ENCODE results near the gene SELENOK. TPM values are rescaled to one million over a fixed set of nuclear protein-coding genes. Genes with fewer than 3 reads are reported as not detected.
"Not testable (repeated sequence)": the region's sequence is repeated elsewhere in the genome, so short reads cannot be mapped to it uniquely, and the experiment has no call there.

Gene SELENOK
- total and polyA plus RNA-seq, 2 donors, result 31.1 to 86.7 TPM

DNA sequence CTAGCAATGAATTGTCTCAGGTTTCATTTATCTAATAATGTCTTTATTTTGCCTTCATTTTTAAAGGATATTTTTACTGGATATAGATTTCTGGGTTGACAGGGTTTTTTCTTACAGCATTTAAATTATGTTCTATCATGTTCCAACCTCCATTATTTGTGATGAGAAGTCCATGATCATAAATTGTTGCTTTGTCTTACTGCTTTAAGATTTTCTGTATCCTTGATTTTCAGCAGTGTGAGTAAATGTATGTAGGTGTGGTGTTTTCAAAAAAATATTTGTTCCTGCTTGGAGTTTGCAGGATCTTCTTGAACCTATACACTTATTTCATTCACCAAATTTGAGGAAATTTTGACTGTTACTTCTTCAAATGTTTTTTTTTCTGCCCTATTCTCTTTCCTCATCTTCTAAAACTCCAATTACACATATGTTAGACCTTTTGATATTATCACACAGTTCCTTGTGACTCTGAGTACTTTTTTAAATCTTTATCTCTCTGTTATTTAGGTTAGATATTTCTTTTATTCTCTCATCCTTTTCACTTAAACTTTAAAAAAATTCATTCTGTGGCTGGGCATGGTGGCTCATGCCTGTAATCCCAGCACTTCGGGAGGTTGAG, 43.7 kb upstream of the SELENOK start:
- Histone ChIP-seq H3K36me3 (ENCODE audit: control insufficient read depth in 2 of 2, insufficient read depth in 2 of 2, low read length in 1 of 2) (no peaks in the 10 kb centered on the region), H3K4me3 (ENCODE audit: low read length in 2 of 2) (no peak overlapping the region), H3K9me3 (ENCODE audit: control insufficient read depth in 2 of 2, insufficient read depth in 1 of 2, low read length in 1 of 2) (no peaks in the 10 kb centered on the region), H3K4me1 (ENCODE audit: control insufficient read depth in 2 of 2, insufficient read depth in 2 of 2, low read length in 2 of 2) (no peaks in the 10 kb centered on the region), H3K27me3 (ENCODE audit: control insufficient read depth in 2 of 2, insufficient read depth in 1 of 2, low read length in 1 of 2) (peaks cover 0 to 6% of the 10 kb centered on the region in 2 donors), H3K27ac (ENCODE audit: low read depth in 1 of 2, low read length in 1 of 2) (no peak overlapping the region)
- 0% methylated on average over 1 of the region's 1 CpG for WGBS
- no peak for DNase-seq (ENCODE audit: low read depth in 6 of 9, low spot score in 9 of 9)

GRCh38 chr3:53927208-53927872, 35.7 kb upstream of the SELENOK start:
- H3K4me3 ChIP-seq (ENCODE audit: low read length in 2 of 2); DNase-seq (ENCODE audit: low read depth in 6 of 9, low spot score in 9 of 9); H3K9me3 ChIP-seq (ENCODE audit: control insufficient read depth in 2 of 2, insufficient read depth in 1 of 2, low read length in 1 of 2); H3K36me3 ChIP-seq (ENCODE audit: control insufficient read depth in 2 of 2, insufficient read depth in 2 of 2, low read length in 1 of 2); H3K4me1 ChIP-seq (ENCODE audit: control insufficient read depth in 2 of 2, insufficient read depth in 2 of 2, low read length in 2 of 2); H3K27me3 ChIP-seq (ENCODE audit: control insufficient read depth in 2 of 2, insufficient read depth in 1 of 2, low read length in 1 of 2); H3K27ac ChIP-seq (ENCODE audit: low read depth in 1 of 2, low read length in 1 of 2): not testable (repeated sequence)
- WGBS, result 85% methylated on average over 30 of the region's 30 CpGs

GRCh38 chr3:53921296-53921695, 29.6 kb upstream of the SELENOK start:
- H3K4me3 ChIP-seq (ENCODE audit: low read length in 2 of 2), result no peak overlapping the region
- DNase-seq (ENCODE audit: low read depth in 6 of 9, low spot score in 9 of 9), result peak in 1 of 9 donors; percentile 32
- no peaks in the 10 kb centered on the region for H3K36me3 ChIP-seq (ENCODE audit: control insufficient read depth in 2 of 2, insufficient read depth in 2 of 2, low read length in 1 of 2)
- no peaks in the 10 kb centered on the region for H3K4me1 ChIP-seq (ENCODE audit: control insufficient read depth in 2 of 2, insufficient read depth in 2 of 2, low read length in 2 of 2)
- no peaks in the 10 kb centered on the region for H3K27me3 ChIP-seq (ENCODE audit: control insufficient read depth in 2 of 2, insufficient read depth in 1 of 2, low read length in 1 of 2)
- no peaks in the 10 kb centered on the region for H3K9me3 ChIP-seq (ENCODE audit: control insufficient read depth in 2 of 2, insufficient read depth in 1 of 2, low read length in 1 of 2)
- H3K27ac ChIP-seq (ENCODE audit: low read depth in 1 of 2, low read length in 1 of 2), result no peak overlapping the region
- 47% methylated on average over 1 of the region's 1 CpG for WGBS

GRCh38 chr3:53919741-53920140, 28.1 kb upstream of the SELENOK start:
- DNase-seq (ENCODE audit: low read depth in 6 of 9, low spot score in 9 of 9), result no peak
- no peak overlapping the region for H3K4me3 ChIP-seq (ENCODE audit: low read length in 2 of 2)
- no peak overlapping the region for H3K27ac ChIP-seq (ENCODE audit: low read depth in 1 of 2, low read length in 1 of 2)
- no peaks in the 10 kb centered on the region for H3K4me1 ChIP-seq (ENCODE audit: control insufficient read depth in 2 of 2, insufficient read depth in 2 of 2, low read length in 2 of 2)
- H3K27me3 ChIP-seq (ENCODE audit: control insufficient read depth in 2 of 2, insufficient read depth in 1 of 2, low read length in 1 of 2), result no peaks in the 10 kb centered on the region
- 98% methylated on average over 2 of the region's 2 CpGs for WGBS
- no peaks in the 10 kb centered on the region for H3K9me3 ChIP-seq (ENCODE audit: control insufficient read depth in 2 of 2, insufficient read depth in 1 of 2, low read length in 1 of 2)
- no peaks in the 10 kb centered on the region for H3K36me3 ChIP-seq (ENCODE audit: control insufficient read depth in 2 of 2, insufficient read depth in 2 of 2, low read length in 1 of 2)

DNA sequence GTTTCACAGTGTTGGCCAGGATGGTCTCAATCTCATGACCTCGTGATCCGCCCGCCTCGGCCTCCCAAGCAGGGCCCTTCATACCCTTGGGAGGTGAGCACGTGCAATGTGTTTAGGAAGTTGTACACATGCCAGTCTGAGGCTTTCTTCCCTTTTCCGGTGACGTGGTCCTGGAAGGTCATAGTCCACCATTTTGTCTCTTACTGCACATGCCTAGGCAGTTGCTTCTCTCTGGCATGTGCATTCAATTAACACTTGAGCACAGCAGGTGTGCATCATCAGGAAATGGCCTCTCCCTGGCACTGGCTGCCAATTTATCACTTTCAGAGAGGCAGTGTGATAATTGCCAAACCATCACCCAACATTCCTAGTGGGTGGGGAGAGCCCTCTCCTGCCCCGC, 21.7 kb upstream of the SELENOK start:
- Histone ChIP-seq H3K9me3 (ENCODE audit: control insufficient read depth in 2 of 2, insufficient read depth in 1 of 2, low read length in 1 of 2) (no peaks in the 10 kb centered on the region), H3K4me1 (ENCODE audit: control insufficient read depth in 2 of 2, insufficient read depth in 2 of 2, low read length in 2 of 2) (no peaks in the 10 kb centered on the region), H3K36me3 (ENCODE audit: control insufficient read depth in 2 of 2, insufficient read depth in 2 of 2, low read length in 1 of 2) (no peaks in the 10 kb centered on the region), H3K4me3 (ENCODE audit: low read length in 2 of 2) (no peak overlapping the region), H3K27me3 (ENCODE audit: control insufficient read depth in 2 of 2, insufficient read depth in 1 of 2, low read length in 1 of 2) (no peaks in the 10 kb centered on the region), H3K27ac (ENCODE audit: low read depth in 1 of 2, low read length in 1 of 2) (no peak overlapping the region)
- 96% methylated on average over 8 of the region's 8 CpGs for WGBS
- no peak for DNase-seq (ENCODE audit: low read depth in 6 of 9, low spot score in 9 of 9)

DNA sequence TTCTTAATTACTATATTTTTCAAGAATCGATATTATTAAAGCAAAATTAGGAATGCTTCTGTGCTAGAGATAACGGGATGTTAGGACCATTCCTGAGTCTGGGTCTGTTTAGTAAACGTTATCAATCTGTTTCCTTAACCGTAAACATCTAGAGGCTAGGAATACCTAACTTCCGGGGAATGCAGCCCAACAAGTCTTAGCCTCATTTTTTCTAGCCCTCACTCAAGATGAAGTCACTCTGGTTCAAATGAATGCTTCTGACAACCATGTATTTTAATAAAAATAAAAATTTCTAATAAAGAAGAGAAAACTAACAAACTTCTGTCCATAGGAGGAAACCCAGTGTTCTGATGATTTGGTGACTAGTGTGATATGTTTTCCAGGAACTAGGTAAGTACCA, 11.1 kb upstream of the SELENOK start:
- Histone ChIP-seq H3K36me3 (ENCODE audit: control insufficient read depth in 2 of 2, insufficient read depth in 2 of 2, low read length in 1 of 2) (no peaks in the 10 kb centered on the region), H3K4me3 (ENCODE audit: low read length in 2 of 2) (no peak overlapping the region), H3K27me3 (ENCODE audit: control insufficient read depth in 2 of 2, insufficient read depth in 1 of 2, low read length in 1 of 2) (peaks cover under 1 to 8% of the 10 kb centered on the region in 2 donors), H3K27ac (ENCODE audit: low read depth in 1 of 2, low read length in 1 of 2) (no peak overlapping the region), H3K9me3 (ENCODE audit: control insufficient read depth in 2 of 2, insufficient read depth in 1 of 2, low read length in 1 of 2) (no peaks in the 10 kb centered on the region), H3K4me1 (ENCODE audit: control insufficient read depth in 2 of 2, insufficient read depth in 2 of 2, low read length in 2 of 2) (no peaks in the 10 kb centered on the region)
- no peak for DNase-seq (ENCODE audit: low read depth in 6 of 9, low spot score in 9 of 9)
- WGBS, result 88% methylated on average over 5 of the region's 5 CpGs

DNA sequence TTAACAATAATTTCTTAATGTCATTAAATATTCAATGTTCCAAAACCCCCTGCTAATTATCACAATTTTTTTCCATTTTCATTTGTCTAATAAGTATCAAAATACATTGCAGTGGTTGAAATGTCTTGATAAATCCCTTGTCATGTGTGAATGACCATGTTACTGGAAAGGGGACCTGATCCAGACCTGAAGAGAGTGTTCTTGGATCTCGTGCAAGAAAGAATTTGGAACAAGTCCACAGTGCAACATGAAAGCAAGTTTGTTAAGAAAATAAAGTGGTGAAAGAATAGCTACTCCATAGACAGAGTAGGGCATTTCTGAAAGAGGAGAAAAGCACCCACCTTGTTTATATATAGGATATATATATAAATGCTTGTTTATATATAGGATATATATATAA, 10.4 kb upstream of the SELENOK start:
- Histone ChIP-seq H3K27me3 (ENCODE audit: control insufficient read depth in 2 of 2, insufficient read depth in 1 of 2, low read length in 1 of 2) (peaks cover 2 to 14% of the 10 kb centered on the region in 2 donors), H3K4me3 (ENCODE audit: low read length in 2 of 2) (no peak overlapping the region), H3K4me1 (ENCODE audit: control insufficient read depth in 2 of 2, insufficient read depth in 2 of 2, low read length in 2 of 2) (no peaks in the 10 kb centered on the region), H3K9me3 (ENCODE audit: control insufficient read depth in 2 of 2, insufficient read depth in 1 of 2, low read length in 1 of 2) (no peaks in the 10 kb centered on the region), H3K27ac (ENCODE audit: low read depth in 1 of 2, low read length in 1 of 2) (no peak overlapping the region), H3K36me3 (ENCODE audit: control insufficient read depth in 2 of 2, insufficient read depth in 2 of 2, low read length in 1 of 2) (no peaks in the 10 kb centered on the region)
- WGBS, result 85% methylated on average over 1 of the region's 1 CpG
- DNase-seq (ENCODE audit: low read depth in 6 of 9, low spot score in 9 of 9), result no peak

DNA sequence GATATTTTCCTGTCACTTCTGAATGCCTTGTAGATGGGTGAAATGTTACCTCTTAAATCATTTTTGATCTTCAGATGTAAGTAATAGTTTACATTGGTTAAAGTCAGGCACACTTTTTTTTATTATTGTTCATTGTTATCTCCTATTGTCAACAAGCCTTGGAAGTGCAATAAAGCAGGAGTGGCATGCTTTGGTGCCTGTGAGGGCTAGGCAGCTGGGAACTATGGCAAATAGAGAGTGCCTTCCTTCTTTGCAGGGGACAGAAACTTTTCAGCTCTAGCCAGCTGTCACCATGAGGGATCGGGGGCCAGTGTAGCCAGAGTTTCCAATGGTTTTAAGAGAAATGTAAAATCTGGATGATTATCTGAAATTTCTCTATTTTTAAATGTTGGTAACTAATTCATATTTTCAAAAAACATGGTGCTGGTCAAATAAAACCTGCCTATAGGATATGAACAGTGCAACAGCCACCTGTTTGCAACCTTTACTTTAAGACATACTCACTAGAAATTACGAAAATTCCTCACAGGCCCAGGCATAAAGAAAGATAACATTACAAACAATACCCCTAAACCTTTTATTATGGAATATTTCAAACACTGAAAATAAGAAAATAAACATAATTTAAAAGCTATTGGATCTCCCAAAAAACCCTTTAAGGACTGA, 9.1 kb upstream of the SELENOK start:
- Histone ChIP-seq H3K27ac (ENCODE audit: low read depth in 1 of 2, low read length in 1 of 2) (no peak overlapping the region), H3K4me3 (ENCODE audit: low read length in 2 of 2) (no peak overlapping the region), H3K4me1 (ENCODE audit: control insufficient read depth in 2 of 2, insufficient read depth in 2 of 2, low read length in 2 of 2) (no peaks in the 10 kb centered on the region), H3K36me3 (ENCODE audit: control insufficient read depth in 2 of 2, insufficient read depth in 2 of 2, low read length in 1 of 2) (no peaks in the 10 kb centered on the region), H3K9me3 (ENCODE audit: control insufficient read depth in 2 of 2, insufficient read depth in 1 of 2, low read length in 1 of 2) (no peaks in the 10 kb centered on the region), H3K27me3 (ENCODE audit: control insufficient read depth in 2 of 2, insufficient read depth in 1 of 2, low read length in 1 of 2) (peaks cover 2 to 19% of the 10 kb centered on the region in 2 donors)
- DNase-seq (ENCODE audit: low read depth in 6 of 9, low spot score in 9 of 9), result no peak
- 94% methylated on average over 2 of the region's 2 CpGs for WGBS

DNA sequence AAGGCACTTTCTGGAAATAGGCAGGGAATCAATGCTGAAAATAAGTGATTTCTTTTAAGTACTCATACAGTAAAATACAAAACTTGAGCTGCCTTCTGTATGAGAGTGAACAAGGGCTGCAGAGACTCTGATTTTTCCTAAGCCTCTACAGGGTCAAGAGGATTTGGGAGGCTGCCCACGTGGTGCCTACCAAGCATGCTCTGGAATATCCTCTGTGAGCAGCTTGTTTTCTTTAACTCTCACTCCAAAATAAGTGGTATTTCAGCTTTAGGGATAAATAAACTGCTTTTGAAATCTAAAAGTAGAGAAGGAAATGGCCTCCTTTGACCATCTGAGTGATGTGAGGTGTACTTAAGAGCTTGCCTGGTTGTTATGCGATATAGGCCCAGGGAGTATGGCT, 8.1 kb upstream of the SELENOK start:
- H3K27ac ChIP-seq (ENCODE audit: low read depth in 1 of 2, low read length in 1 of 2), result no peak overlapping the region
- no peaks in the 10 kb centered on the region for H3K4me1 ChIP-seq (ENCODE audit: control insufficient read depth in 2 of 2, insufficient read depth in 2 of 2, low read length in 2 of 2)
- no peaks in the 10 kb centered on the region for H3K36me3 ChIP-seq (ENCODE audit: control insufficient read depth in 2 of 2, insufficient read depth in 2 of 2, low read length in 1 of 2)
- H3K4me3 ChIP-seq (ENCODE audit: low read length in 2 of 2), result no peak overlapping the region
- H3K27me3 ChIP-seq (ENCODE audit: control insufficient read depth in 2 of 2, insufficient read depth in 1 of 2, low read length in 1 of 2), result peaks cover 2 to 21% of the 10 kb centered on the region in 2 donors
- 88% methylated on average over 2 of the region's 2 CpGs for WGBS
- no peak for DNase-seq (ENCODE audit: low read depth in 6 of 9, low spot score in 9 of 9)
- H3K9me3 ChIP-seq (ENCODE audit: control insufficient read depth in 2 of 2, insufficient read depth in 1 of 2, low read length in 1 of 2), result no peaks in the 10 kb centered on the region

Measured in thymus (tissue), 11 donors.